H1 (cell line): Measurements from ENCODE around the gene FHAD1. TPM values are rescaled to one million over a fixed set of nuclear protein-coding genes. Genes with fewer than 3 reads are reported as not detected.

Source experiments
- RFX5 ChIP-seq: IDR thresholded peaks from 2 replicates; pipeline ENCODE4 v1.6.1; 2011; ENCODE audit warnings: low read depth, low read length, improper control_type of control experiment, borderline replicate concordance
- SIRT6 ChIP-seq: IDR thresholded peaks from one replicate; pipeline ENCODE4 v1.7.1; 2012; ENCODE audit warnings: low read length, inconsistent platforms
- polyA plus RNA-seq, 7 experiments: library from polyadenylated mRNA; depleted of rRNA in 3 of 7; stranded (reverse) in 5 of 7; unstranded in 2 of 7; fragments of >200 nt in 5 of 7; fragments of 200-250 nt in 2 of 7; gene quantifications; 1 replicate in 5 of 7; 2 replicates in 1 of 7; 4 replicates in 1 of 7; pipeline versions ENCODE4 v1.2.1 to v1.2.3, GENCODE V29; 2011 to 2013; ENCODE audit warnings: missing spikeins in 2 of 7, mixed read lengths in 2 of 7
- total RNA-seq: library from RNA; stranded (reverse); fragmentation: NEBNext Ultra II Directional; extraction: Animal tissue kit (Norgen Biotek cat#: 25700); gene quantifications from 2 replicates; pipeline ENCODE4 v1.2.1, GENCODE V29; 2021

FHAD1 gene
- total and polyA plus RNA-seq, 2 of the 8 experiments (the other 6 are each of a cell fraction or from before 2014, with no cell fraction given), result 0.39 to 0.69 TPM

GRCh38 chr1:15251857-15252835, 5.1 kb downstream of the FHAD1 start (continued):
- TF ChIP-seq RFX5 (no peak), SIRT6 (no peak)
